Measurements from ENCODE around the gene ZXDA.

DNA sequence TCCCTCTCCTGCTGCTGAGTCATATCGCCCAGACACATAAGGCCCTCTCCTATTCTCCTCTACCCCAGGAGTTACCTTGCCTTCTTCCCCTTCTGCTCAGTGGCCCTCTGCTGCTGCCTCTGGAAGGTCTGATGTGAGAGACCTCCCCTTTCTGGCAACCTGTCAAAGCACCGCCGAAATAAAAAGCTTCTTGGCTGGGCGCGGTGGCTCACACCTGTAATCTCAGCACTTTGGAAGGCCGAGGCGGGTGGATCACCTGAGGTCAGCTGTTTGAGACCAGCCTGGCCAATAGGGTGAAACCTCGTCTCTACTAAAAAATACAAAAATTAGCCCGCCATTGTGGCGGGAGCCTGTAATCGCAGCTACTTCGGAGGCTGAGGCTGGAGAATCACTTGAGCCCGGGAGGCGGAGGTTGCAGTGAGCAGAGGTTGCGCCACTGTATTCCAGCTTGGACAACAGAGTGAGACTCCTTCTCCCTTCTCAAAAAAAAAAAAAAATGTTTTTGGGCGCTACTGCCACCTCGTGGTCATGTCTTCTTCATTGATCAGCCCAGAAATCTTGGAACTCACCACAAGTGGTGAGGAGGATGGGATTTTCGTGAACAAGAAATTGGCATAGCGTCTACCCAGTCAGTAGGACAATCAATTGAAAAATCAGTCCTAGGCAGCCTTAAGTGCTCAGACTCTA lies 8.6 kb upstream of the ZXDA start:
- TF ChIP-seq EZH2 (IDR thresholded peaks at IDR 0.05; ENCODE audit: low read length), result no peak
- TF ChIP-seq, protein P1, sequence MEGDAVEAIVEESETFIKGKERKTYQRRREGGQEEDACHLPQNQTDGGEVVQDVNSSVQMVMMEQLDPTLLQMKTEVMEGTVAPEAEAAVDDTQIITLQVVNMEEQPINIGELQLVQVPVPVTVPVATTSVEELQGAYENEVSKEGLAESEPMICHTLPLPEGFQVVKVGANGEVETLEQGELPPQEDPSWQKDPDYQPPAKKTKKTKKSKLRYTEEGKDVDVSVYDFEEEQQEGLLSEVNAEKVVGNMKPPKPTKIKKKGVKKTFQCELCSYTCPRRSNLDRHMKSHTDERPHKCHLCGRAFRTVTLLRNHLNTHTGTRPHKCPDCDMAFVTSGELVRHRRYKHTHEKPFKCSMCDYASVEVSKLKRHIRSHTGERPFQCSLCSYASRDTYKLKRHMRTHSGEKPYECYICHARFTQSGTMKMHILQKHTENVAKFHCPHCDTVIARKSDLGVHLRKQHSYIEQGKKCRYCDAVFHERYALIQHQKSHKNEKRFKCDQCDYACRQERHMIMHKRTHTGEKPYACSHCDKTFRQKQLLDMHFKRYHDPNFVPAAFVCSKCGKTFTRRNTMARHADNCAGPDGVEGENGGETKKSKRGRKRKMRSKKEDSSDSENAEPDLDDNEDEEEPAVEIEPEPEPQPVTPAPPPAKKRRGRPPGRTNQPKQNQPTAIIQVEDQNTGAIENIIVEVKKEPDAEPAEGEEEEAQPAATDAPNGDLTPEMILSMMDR (optimal IDR thresholded peaks at IDR 0.05 in 1 of 3, IDR thresholded peaks at IDR 0.05 in 1 of 3, conservative IDR thresholded peaks at IDR 0.05 in 1 of 3; ENCODE audit: extremely low read depth in 1 of 3, insufficient read depth in 2 of 3, low read length in 3 of 3), result peak; percentile 33 to 36 (median 35)
